Mesendoderm (in vitro differentiated cells): ENCODE data around the gene SCAMP5.

Experiments
- DNase-seq: peaks from one replicate; pipeline ENCODE4 v3.0.0; 2013
- H2AK5ac ChIP-seq: 2 replicates; pipeline ENCODE4 v1.6.1; 2013; ENCODE audit warnings: low read length, inconsistent platforms
- H2BK120ac ChIP-seq: 2 replicates; pipeline ENCODE4 v1.6.1; 2013; ENCODE audit warnings: low read depth, mild to moderate bottlenecking, low read length, moderate library complexity, mixed read lengths
- H2BK15ac ChIP-seq: replicated peaks from 2 replicates; pipeline ENCODE4 v1.6.1; 2013; ENCODE audit warnings: low read depth, mild to moderate bottlenecking, moderate library complexity
- H2BK5ac ChIP-seq: 2 replicates; pipeline ENCODE4 v1.6.1; 2013; ENCODE audit warnings: low read length, inconsistent platforms
- H3K18ac ChIP-seq: 2 replicates; pipeline ENCODE4 v1.6.1; 2013; ENCODE audit warnings: mild to moderate bottlenecking, low read length, mixed read lengths
- H3K23ac ChIP-seq: one replicate; pipeline ENCODE4 v1.6.1; 2013; ENCODE audit warnings: low read length
- H3K27ac ChIP-seq: 2 replicates; pipeline ENCODE4 v1.5.1; 2013; ENCODE audit warnings: low read depth, mild to moderate bottlenecking, inconsistent platforms, low read length, moderate library complexity
- H3K27me3 ChIP-seq: 2 replicates; pipeline ENCODE4 v1.6.1; 2013; ENCODE audit warnings: low read length, control low read depth, mild to moderate bottlenecking, inconsistent platforms; ENCODE audit not compliant: insufficient read depth, poor library complexity
- H3K36me3 ChIP-seq: 2 replicates; pipeline ENCODE4 v1.6.1; 2013; ENCODE audit warnings: low read length, inconsistent platforms; ENCODE audit not compliant: control insufficient read depth, insufficient read depth
- H3K4ac ChIP-seq: one replicate; pipeline ENCODE4 v1.6.1; 2013; ENCODE audit warnings: low read depth, mild to moderate bottlenecking, low read length, moderate library complexity
- H3K4me1 ChIP-seq: 2 replicates; pipeline ENCODE4 v1.6.1; 2013; ENCODE audit warnings: low read depth, low read length, inconsistent platforms; ENCODE audit not compliant: control insufficient read depth
- H3K4me2 ChIP-seq: 2 replicates; pipeline ENCODE4 v1.6.1; 2013; ENCODE audit warnings: low read length
- H3K4me3 ChIP-seq: 2 replicates; pipeline ENCODE4 v1.5.1; 2013; ENCODE audit warnings: mild to moderate bottlenecking, low read length
- H3K56ac ChIP-seq: one replicate; pipeline ENCODE4 v1.6.1; 2013; ENCODE audit warnings: low read length
- H3K79me1 ChIP-seq: 2 replicates; pipeline ENCODE4 v1.6.1; 2013; ENCODE audit warnings: low read length, inconsistent platforms
- H3K79me2 ChIP-seq: 2 replicates; pipeline ENCODE4 v1.6.1; 2013; ENCODE audit warnings: mild to moderate bottlenecking, low read length; ENCODE audit not compliant: control insufficient read depth, insufficient read depth
- H3K9ac ChIP-seq: 2 replicates; pipeline ENCODE4 v1.6.1; 2013; ENCODE audit warnings: low read length, inconsistent platforms
- H4K5ac ChIP-seq: one replicate; pipeline ENCODE4 v1.6.1; 2013; ENCODE audit warnings: low read length
- H4K8ac ChIP-seq: one replicate; pipeline ENCODE4 v1.6.1; 2013; ENCODE audit warnings: low read depth, mild to moderate bottlenecking, control low read depth, low read length, moderate library complexity
- WGBS: extraction: QIAGEN DNeasy Blood & Tissue Kit; methylation state at CpG from one replicate; pipeline ENCODE4 v1.1.7; 2013; ENCODE audit warnings: low lambda C conversion rate, missing lambda C conversion rate; ENCODE audit not compliant: insufficient coverage; ENCODE audit errors: extremely low coverage; 5-methylcytosine and 5-hydroxymethylcytosine counted together

The SCAMP5 gene

GRCh38 chr15:74978503-74978902 lies 16.9 kb upstream of the SCAMP5 start:
- no peak overlapping the region for H2BK120ac ChIP-seq
- no peak overlapping the region for H3K27ac ChIP-seq
- WGBS = no CpG with 5 or more reads among the region's 3 CpGs
- H3K18ac ChIP-seq = no peak overlapping the region
- no peak overlapping the region for H3K4me2 ChIP-seq
- H3K23ac ChIP-seq = no peak overlapping the region
- DNase-seq = no peak
- H3K79me2 ChIP-seq = no peaks in the 10 kb centered on the region
- no peaks in the 10 kb centered on the region for H3K36me3 ChIP-seq
- no peak overlapping the region for H3K9ac ChIP-seq
- H3K79me1 ChIP-seq = no peaks in the 10 kb centered on the region
- no peak overlapping the region for H3K4ac ChIP-seq
- no peak overlapping the region for H4K5ac ChIP-seq
- no peak overlapping the region for H3K56ac ChIP-seq
- H4K8ac ChIP-seq = no peak overlapping the region
- no peak overlapping the region for H2BK5ac ChIP-seq
- no peaks in the 10 kb centered on the region for H3K27me3 ChIP-seq
- H3K4me3 ChIP-seq = no peak overlapping the region
- no peak overlapping the region for H2AK5ac ChIP-seq
- H3K4me1 ChIP-seq = no peaks in the 10 kb centered on the region
- no peak overlapping the region for H2BK15ac ChIP-seq

GRCh38 chr15:74982183-74982582 lies 13.2 kb upstream of the SCAMP5 start:
- no peaks in the 10 kb centered on the region for H3K36me3 ChIP-seq

GRCh38 chr15:74983725-74984231 lies 11.6 kb upstream of the SCAMP5 start:
- H2AK5ac ChIP-seq = no peak overlapping the region
- no peak overlapping the region for H2BK120ac ChIP-seq
- no peaks in the 10 kb centered on the region for H3K27me3 ChIP-seq
- H3K23ac ChIP-seq = no peak overlapping the region
- no CpG with 5 or more reads among the region's 4 CpGs for WGBS
- no peak overlapping the region for H4K8ac ChIP-seq
- H2BK15ac ChIP-seq = no peak overlapping the region
- no peaks in the 10 kb centered on the region for H3K36me3 ChIP-seq
- no peak overlapping the region for H2BK5ac ChIP-seq
- no peak overlapping the region for H3K56ac ChIP-seq
- no peaks in the 10 kb centered on the region for H3K79me1 ChIP-seq
- H3K18ac ChIP-seq = no peak overlapping the region
- no peak overlapping the region for H3K4me2 ChIP-seq
- no peak overlapping the region for H3K4me3 ChIP-seq
- H3K4me1 ChIP-seq = no peaks in the 10 kb centered on the region
- no peak overlapping the region for H3K4ac ChIP-seq
- no peak overlapping the region for H3K27ac ChIP-seq
- H3K79me2 ChIP-seq = no peaks in the 10 kb centered on the region
- DNase-seq = no peak
- H3K9ac ChIP-seq = no peak overlapping the region
- no peak overlapping the region for H4K5ac ChIP-seq

More at GRCh38 chr15:74982183-74982582, 13.2 kb upstream of the SCAMP5 start:
- Histone ChIP-seq H3K79me2 (no peaks in the 10 kb centered on the region), H3K4ac (no peak overlapping the region), H3K27me3 (no peaks in the 10 kb centered on the region), H3K4me2 (no peak overlapping the region), H3K4me3 (no peak overlapping the region), H3K79me1 (no peaks in the 10 kb centered on the region), H3K18ac (no peak overlapping the region), H3K56ac (no peak overlapping the region), H4K8ac (no peak overlapping the region), H2AK5ac (no peak overlapping the region), H3K27ac (no peak overlapping the region), H2BK5ac (no peak overlapping the region), H2BK15ac (no peak overlapping the region), H2BK120ac (no peak overlapping the region), H3K9ac (no peak overlapping the region), H3K23ac (no peak overlapping the region), H3K4me1 (no peaks in the 10 kb centered on the region), H4K5ac (no peak overlapping the region)
- no peak for DNase-seq
- WGBS = no CpG with 5 or more reads among the region's 5 CpGs

GRCh38 chr15:74988007-74988800 lies 7.2 kb upstream of the SCAMP5 start:
- no peak overlapping the region for H4K8ac ChIP-seq
- H3K56ac ChIP-seq = no peak overlapping the region
- WGBS = no CpG with 5 or more reads among the region's 4 CpGs
- H3K18ac ChIP-seq = no peak overlapping the region
- no peak overlapping the region for H2BK5ac ChIP-seq
- no peak overlapping the region for H3K4ac ChIP-seq
- DNase-seq = peak; percentile 76
- H3K4me2 ChIP-seq = no peak overlapping the region
- no peaks in the 10 kb centered on the region for H3K27me3 ChIP-seq
- no peak overlapping the region for H2BK120ac ChIP-seq
- no peaks in the 10 kb centered on the region for H3K36me3 ChIP-seq
- no peak overlapping the region for H3K9ac ChIP-seq
- no peak overlapping the region for H2BK15ac ChIP-seq
- no peak overlapping the region for H3K4me3 ChIP-seq
- no peak overlapping the region for H2AK5ac ChIP-seq
- H3K4me1 ChIP-seq = no peaks in the 10 kb centered on the region
- no peak overlapping the region for H4K5ac ChIP-seq
- H3K27ac ChIP-seq = no peak overlapping the region
- H3K79me1 ChIP-seq = no peaks in the 10 kb centered on the region
- no peak overlapping the region for H3K23ac ChIP-seq
- no peaks in the 10 kb centered on the region for H3K79me2 ChIP-seq

- Histone ChIP-seq H3K4me3 (no peak overlapping the region), H4K8ac (no peak overlapping the region)
Observed at GRCh38 chr15:74989527-74989926, 5.8 kb upstream of the SCAMP5 start.

GRCh38 chr15:74992619-74993018 lies 2.7 kb upstream of the SCAMP5 start:
- Histone ChIP-seq H3K79me1 (no peaks in the 10 kb centered on the region), H3K9ac (no peak overlapping the region), H2BK120ac (no peak overlapping the region), H2BK5ac (no peak overlapping the region), H3K27me3 (peaks cover 2% of the 10 kb centered on the region), H3K4me1 (peaks cover 1% of the 10 kb centered on the region), H3K18ac (no peak overlapping the region), H3K36me3 (no peaks in the 10 kb centered on the region), H3K4me3 (no peak overlapping the region), H3K23ac (no peak overlapping the region), H3K79me2 (no peaks in the 10 kb centered on the region), H4K8ac (no peak overlapping the region), H2BK15ac (no peak overlapping the region), H3K4me2 (no peak overlapping the region), H4K5ac (no peak overlapping the region), H2AK5ac (no peak overlapping the region), H3K27ac (no peak overlapping the region), H3K4ac (no peak overlapping the region), H3K56ac (no peak overlapping the region)
- no peak for DNase-seq
- no CpG with 5 or more reads among the region's 1 CpG for WGBS

More at GRCh38 chr15:74989527-74989926, 5.8 kb upstream of the SCAMP5 start:
- Histone ChIP-seq H3K79me1 (no peaks in the 10 kb centered on the region), H2AK5ac (no peak overlapping the region), H3K79me2 (no peaks in the 10 kb centered on the region), H3K27me3 (no peaks in the 10 kb centered on the region), H3K18ac (no peak overlapping the region), H3K4me2 (no peak overlapping the region), H3K27ac (no peak overlapping the region), H3K23ac (no peak overlapping the region), H2BK120ac (no peak overlapping the region), H2BK15ac (no peak overlapping the region), H3K56ac (no peak overlapping the region), H3K4me1 (no peaks in the 10 kb centered on the region), H2BK5ac (no peak overlapping the region), H3K4ac (no peak overlapping the region), H4K5ac (no peak overlapping the region), H3K36me3 (no peaks in the 10 kb centered on the region), H3K9ac (no peak overlapping the region)
- no peak for DNase-seq
